K562 (cell line): Measurements from ENCODE around the gene PRTFDC1. TPM values are rescaled to one million over a fixed set of nuclear protein-coding genes. Genes with fewer than 3 reads are reported as not detected.

ENCODE experiments used
- BRD4 ChIP-seq: fragments of 200-600 bp; sonication (generic); IDR thresholded peaks from 2 replicates; pipeline ENCODE4 v1.6.1; 2017; ENCODE audit warnings: inconsistent platforms
- FIP1L1 ChIP-seq: fragments of 200-400 bp; formaldehyde crosslinking; IDR thresholded peaks from 2 replicates; pipeline ENCODE4 v1.6.1; 2018; ENCODE audit warnings: mild to moderate bottlenecking, low read depth, low read length; ENCODE audit not compliant: poor library complexity, severe bottlenecking
- GATAD2A ChIP-seq: fragments of 450-650 bp; IDR thresholded peaks from 2 replicates; pipeline ENCODE4 v1.6.1; 2017
- HMGN3 ChIP-seq: IDR thresholded peaks from 2 replicates; pipeline ENCODE4 v1.6.1; 2011; ENCODE audit warnings: borderline replicate concordance, low read depth, mild to moderate bottlenecking, mixed read lengths, low read length; ENCODE audit not compliant: insufficient read length; ENCODE audit errors: extremely low read depth
- JUND ChIP-seq, 2 experiments: IDR thresholded peaks; 2 replicates in 1 of 2; 3 replicates in 1 of 2; pipeline ENCODE4 v1.6.1; 2011; ENCODE audit warnings: borderline replicate concordance in 2 of 2, low read depth in 2 of 2, low read length in 2 of 2, improper control_type of control experiment in 1 of 2, missing biosample characterization in 1 of 2, missing genetic modification characterization in 1 of 2, missing genetic modification reagents in 1 of 2
- KAT8 ChIP-seq: fragments of 450-650 bp; IDR thresholded peaks from 2 replicates; pipeline ENCODE4 v1.6.1; 2016; ENCODE audit warnings: low read depth, mild to moderate bottlenecking
- MBD2 ChIP-seq: sonication (generic); IDR thresholded peaks from 2 replicates; pipeline ENCODE4 v1.6.1; 2016; ENCODE audit warnings: low read depth, borderline replicate concordance
- MYNN ChIP-seq, 2 experiments: sonication (generic); formaldehyde crosslinking in 1 of 2; IDR thresholded peaks; 2 replicates each; pipeline versions ENCODE4 v1.5.0 to v1.6.1; 2016 to 2020; ENCODE audit warnings: antibody characterized with exemption in 1 of 2, missing genetic modification reagents in 1 of 2
- PCBP1 ChIP-seq: fragments of 200-400 bp; formaldehyde crosslinking; IDR thresholded peaks from 2 replicates; pipeline ENCODE4 v1.6.1; 2018; ENCODE audit warnings: mild to moderate bottlenecking, low read depth, low read length; ENCODE audit not compliant: poor library complexity, severe bottlenecking
- POU5F1 ChIP-seq: fragments of 150-350 bp; IDR thresholded peaks from 2 replicates; pipeline ENCODE4 v1.6.1; 2014; ENCODE audit warnings: borderline replicate concordance, low read length, low read depth, mild to moderate bottlenecking; ENCODE audit not compliant: partially characterized antibody
- SFPQ ChIP-seq: fragments of 200-400 bp; formaldehyde crosslinking; IDR thresholded peaks from 2 replicates; pipeline ENCODE4 v1.6.1; 2017; ENCODE audit warnings: mild to moderate bottlenecking, low read depth, low read length, moderate library complexity
- SIN3A ChIP-seq, 2 experiments: fragments of 150-350 bp in 1 of 2; IDR thresholded peaks; 2 replicates each; pipeline ENCODE4 v1.6.1; 2011 to 2016; ENCODE audit warnings: borderline replicate concordance in 2 of 2, low read depth in 2 of 2, low read length in 2 of 2, mild to moderate bottlenecking in 2 of 2, moderate library complexity in 2 of 2; ENCODE audit not compliant: control insufficient read depth in 1 of 2
- STAT5A ChIP-seq: IDR thresholded peaks from 2 replicates; pipeline ENCODE4 v1.6.1; 2012; ENCODE audit warnings: low read length, inconsistent platforms, borderline replicate concordance
- TOE1 ChIP-seq, 2 experiments: fragments of 450-650 bp in 1 of 2; sonication (generic) in 1 of 2; formaldehyde crosslinking in 1 of 2; IDR thresholded peaks; 2 replicates each; pipeline versions ENCODE4 v1.7.1 to v1.8.0; 2016 to 2022; ENCODE audit warnings: borderline replicate concordance in 2 of 2, mild to moderate bottlenecking in 2 of 2, antibody characterized with exemption in 1 of 2, inconsistent platforms in 1 of 2, low read depth in 1 of 2, missing genetic modification reagents in 1 of 2, moderate library complexity in 1 of 2
- ZNF639 ChIP-seq, 2 experiments: fragments of 200-800 bp in 1 of 2; sonication (Bioruptor generic) in 1 of 2; sonication (generic) in 1 of 2; formaldehyde crosslinking in 1 of 2; IDR thresholded peaks in 1 of 2; conservative IDR thresholded peaks in 1 of 2; 2 replicates each; pipeline versions ENCODE4 v1.5.0 to v1.6.1; 2016 to 2020; ENCODE audit warnings: missing compliant biosample characterization in 1 of 2, missing genetic modification characterization in 1 of 2, missing genetic modification reagents in 1 of 2
- polyA plus RNA-seq, 8 experiments: library from polyadenylated mRNA; depleted of rRNA in 4 of 8; stranded (reverse) in 5 of 8; unstranded in 3 of 8; fragments of >200 nt; fragmentation: Nextera tagmentation in 2 of 8; fragmentation: Illumina TruSeq in 1 of 8; extraction: Ambion mirVana in 2 of 8; extraction: Trizol in 1 of 8; gene quantifications; 2 replicates each; pipeline versions ENCODE4 v1.2.1 to v1.2.3, GENCODE V29; 2011 to 2014; ENCODE audit warnings: inconsistent platforms in 1 of 8, missing spikeins in 1 of 8
- total RNA-seq, 7 experiments: library from RNA; depleted of rRNA in 6 of 7; stranded (reverse); fragments of >200 nt in 6 of 7; fragmentation: Illumina TruSeq in 2 of 7; extraction: Trizol in 2 of 7; gene quantifications; 2 replicates each; pipeline versions ENCODE4 v1.2.1 to v1.2.3, GENCODE V29; 2011 to 2021; ENCODE audit warnings: low replicate concordance in 1 of 7
- TF ChIP-seq, protein P1 (sequence below): sonication (generic); formaldehyde crosslinking; IDR thresholded peaks from 2 replicates; pipeline ENCODE4 v1.8.0; 2022; ENCODE audit warnings: mild to moderate bottlenecking, missing genetic modification reagents

The PRTFDC1 gene
- total and polyA plus RNA-seq, 9 of the 15 experiments (the other 6 are each of a cell fraction or from before 2014, with no cell fraction given), result 7.0 to 27.6 (median 10.0) TPM

DNA sequence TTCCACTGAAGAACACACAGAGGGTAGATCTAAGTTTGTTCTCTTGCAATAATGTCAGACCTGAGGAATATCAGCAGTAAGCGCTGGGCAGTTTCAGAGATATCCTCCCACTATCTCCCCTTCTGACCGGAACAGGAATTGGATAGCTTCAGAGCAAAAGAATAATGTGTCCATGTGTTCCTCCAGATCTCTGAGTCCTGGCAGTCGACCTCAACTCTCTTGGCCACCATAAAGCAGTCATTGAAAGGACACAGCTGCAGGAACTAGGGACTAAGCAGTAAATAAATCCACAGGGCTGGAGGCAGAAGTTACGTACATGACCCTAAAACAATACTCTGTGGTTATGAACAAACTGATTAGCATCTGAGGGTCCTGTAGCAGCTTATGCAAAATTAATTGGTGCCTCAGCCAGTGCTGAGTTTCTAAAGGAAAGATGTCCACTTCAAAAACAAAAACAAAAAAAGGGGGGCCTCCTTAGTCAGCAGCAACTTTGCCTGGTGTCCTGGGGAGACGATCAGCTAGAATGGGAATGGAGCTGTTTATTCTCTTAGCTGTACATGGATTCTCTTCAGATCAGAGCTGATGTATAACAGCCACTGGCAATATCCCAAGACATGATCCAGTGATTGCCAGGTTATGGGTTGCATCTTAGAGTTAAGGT, 6.4 kb upstream of the PRTFDC1 start (continued):
- TF ChIP-seq MYNN (IDR thresholded peaks at IDR 0.05), result no peak
- no peak for TF ChIP-seq MYNN (CRISPR knock-in tag; IDR thresholded peaks at IDR 0.05)
- TF ChIP-seq, protein P1, sequence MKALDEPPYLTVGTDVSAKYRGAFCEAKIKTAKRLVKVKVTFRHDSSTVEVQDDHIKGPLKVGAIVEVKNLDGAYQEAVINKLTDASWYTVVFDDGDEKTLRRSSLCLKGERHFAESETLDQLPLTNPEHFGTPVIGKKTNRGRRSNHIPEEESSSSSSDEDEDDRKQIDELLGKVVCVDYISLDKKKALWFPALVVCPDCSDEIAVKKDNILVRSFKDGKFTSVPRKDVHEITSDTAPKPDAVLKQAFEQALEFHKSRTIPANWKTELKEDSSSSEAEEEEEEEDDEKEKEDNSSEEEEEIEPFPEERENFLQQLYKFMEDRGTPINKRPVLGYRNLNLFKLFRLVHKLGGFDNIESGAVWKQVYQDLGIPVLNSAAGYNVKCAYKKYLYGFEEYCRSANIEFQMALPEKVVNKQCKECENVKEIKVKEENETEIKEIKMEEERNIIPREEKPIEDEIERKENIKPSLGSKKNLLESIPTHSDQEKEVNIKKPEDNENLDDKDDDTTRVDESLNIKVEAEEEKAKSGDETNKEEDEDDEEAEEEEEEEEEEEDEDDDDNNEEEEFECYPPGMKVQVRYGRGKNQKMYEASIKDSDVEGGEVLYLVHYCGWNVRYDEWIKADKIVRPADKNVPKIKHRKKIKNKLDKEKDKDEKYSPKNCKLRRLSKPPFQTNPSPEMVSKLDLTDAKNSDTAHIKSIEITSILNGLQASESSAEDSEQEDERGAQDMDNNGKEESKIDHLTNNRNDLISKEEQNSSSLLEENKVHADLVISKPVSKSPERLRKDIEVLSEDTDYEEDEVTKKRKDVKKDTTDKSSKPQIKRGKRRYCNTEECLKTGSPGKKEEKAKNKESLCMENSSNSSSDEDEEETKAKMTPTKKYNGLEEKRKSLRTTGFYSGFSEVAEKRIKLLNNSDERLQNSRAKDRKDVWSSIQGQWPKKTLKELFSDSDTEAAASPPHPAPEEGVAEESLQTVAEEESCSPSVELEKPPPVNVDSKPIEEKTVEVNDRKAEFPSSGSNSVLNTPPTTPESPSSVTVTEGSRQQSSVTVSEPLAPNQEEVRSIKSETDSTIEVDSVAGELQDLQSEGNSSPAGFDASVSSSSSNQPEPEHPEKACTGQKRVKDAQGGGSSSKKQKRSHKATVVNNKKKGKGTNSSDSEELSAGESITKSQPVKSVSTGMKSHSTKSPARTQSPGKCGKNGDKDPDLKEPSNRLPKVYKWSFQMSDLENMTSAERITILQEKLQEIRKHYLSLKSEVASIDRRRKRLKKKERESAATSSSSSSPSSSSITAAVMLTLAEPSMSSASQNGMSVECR (CRISPR knock-in tag), result no peak
- TF ChIP-seq SIN3A (IDR thresholded peaks at IDR 0.05; ENCODE audit: borderline replicate concordance in 2 of 2, control insufficient read depth in 1 of 2, low read depth in 2 of 2, low read length in 2 of 2), result no peak
- no peak for TF ChIP-seq POU5F1
- TF ChIP-seq FIP1L1, result no peak
- no peak for TF ChIP-seq HMGN3
- no peak for TF ChIP-seq PCBP1
- 0 out of 2 replicates have a peak, but pooled peaks have one; percentile 4 for TF ChIP-seq BRD4
- no peak for TF ChIP-seq TOE1 (IDR thresholded peaks at IDR 0.05; ENCODE audit: borderline replicate concordance)
- TF ChIP-seq TOE1 (CRISPR knock-in tag; IDR thresholded peaks at IDR 0.05; ENCODE audit: borderline replicate concordance, low read depth), result no peak
- peak in 1 of 2 experiments; percentile 80; a peak in 1 of 4 replicates for TF ChIP-seq ZNF639 (CRISPR knock-in tag; conservative IDR thresholded peaks at IDR 0.05 in 1 of 2, IDR thresholded peaks at IDR 0.05 in 1 of 2)
- no peak; the same call in 1 of the 2 replicates for TF ChIP-seq JUND (IDR thresholded peaks at IDR 0.05; ENCODE audit: borderline replicate concordance, low read depth, low read length)
- 0 out of 3 replicates have a peak, but pooled peaks have one; percentile 12 for TF ChIP-seq JUND (tag; IDR thresholded peaks at IDR 0.05; ENCODE audit: borderline replicate concordance, low read depth, low read length)
- peak; percentile 36; the same call in 1 of the 2 replicates for TF ChIP-seq MBD2
- TF ChIP-seq KAT8, result no peak
- TF ChIP-seq SFPQ, result no peak
- no peak for TF ChIP-seq GATAD2A
- TF ChIP-seq STAT5A, result 0 out of 2 replicates have a peak, but pooled peaks have one; percentile 12
